Measurements from ENCODE around the gene HRAS. TPM values are rescaled to one million over a fixed set of nuclear protein-coding genes. Genes with fewer than 3 reads are reported as not detected.

The HRAS gene
- total and polyA plus RNA-seq, 7 donors = 43.6 to 76.2 (median 56.3) TPM

GRCh38 chr11:559712-560304 is 24.4 kb upstream of the HRAS start:
- DNase-seq = no peak
- TF ChIP-seq CTCF (IDR thresholded peaks at IDR 0.05) = no peak
- H3K36me3 ChIP-seq (ENCODE audit: insufficient read depth in 1 of 2, low read depth in 1 of 2) = no peaks in the 10 kb centered on the region
- intact Hi-C loops (cut with DNase I) = no loop called here
- H3K27ac ChIP-seq = no peak overlapping the region
- no peaks in the 10 kb centered on the region for H3K9me3 ChIP-seq
- 79 to 84% (median 81%) methylated on average over 18 of the region's 18 CpGs for WGBS, 3 donors
- peaks cover 0 to 30% (median 24%) of the 10 kb centered on the region in 3 donors for H3K27me3 ChIP-seq (ENCODE audit: insufficient read depth in 3 of 3, low read length in 2 of 3)
- peaks cover 11% of the 10 kb centered on the region for H3K4me1 ChIP-seq
- peak overlapping the region; percentile 82 for H3K4me3 ChIP-seq
- ATAC-seq = peak in 2 of 4 donors; percentile 3 to 19

GRCh38 chr11:559020-559620 is 23.7 kb upstream of the HRAS start:
- WGBS, 3 donors = 81 to 87% (median 86%) methylated on average over 14 to 15 of the region's 15 CpGs
- H3K36me3 ChIP-seq (ENCODE audit: insufficient read depth in 1 of 2, low read depth in 1 of 2) = no peaks in the 10 kb centered on the region
- intact Hi-C loops (cut with DNase I) = no loop called here
- TF ChIP-seq CTCF (IDR thresholded peaks at IDR 0.05) = no peak
- no peaks in the 10 kb centered on the region for H3K9me3 ChIP-seq
- H3K4me3 ChIP-seq = no peak overlapping the region
- H3K4me1 ChIP-seq = peaks cover 15% of the 10 kb centered on the region
- peaks cover 0 to 37% (median 29%) of the 10 kb centered on the region in 3 donors for H3K27me3 ChIP-seq (ENCODE audit: insufficient read depth in 3 of 3, low read length in 2 of 3)
- ATAC-seq (no peak), DNase-seq (no peak)
- no peak overlapping the region for H3K27ac ChIP-seq

GRCh38 chr11:558503-558902 is 23.1 kb upstream of the HRAS start:
- Histone ChIP-seq H3K9me3 (no peaks in the 10 kb centered on the region), H3K36me3 (ENCODE audit: insufficient read depth in 1 of 2, low read depth in 1 of 2) (no peaks in the 10 kb centered on the region), H3K27ac (no peak overlapping the region), H3K27me3 (ENCODE audit: insufficient read depth in 3 of 3, low read length in 2 of 3) (peaks cover 0 to 43% (median 31%) of the 10 kb centered on the region in 3 donors), H3K4me1 (peaks cover 15% of the 10 kb centered on the region), H3K4me3 (no peak overlapping the region)
- intact Hi-C loops (cut with DNase I) = no loop called here
- ATAC-seq (no peak), DNase-seq (no peak)
- no peak for TF ChIP-seq CTCF (IDR thresholded peaks at IDR 0.05)
- WGBS, 3 donors = 88 to 92% (median 89%) methylated on average over 12 to 20 of the region's 20 CpGs

- H3K4me3 ChIP-seq = no peak overlapping the region
- H3K27ac ChIP-seq = no peak overlapping the region
- ATAC-seq (no peak), DNase-seq (no peak)
- H3K36me3 ChIP-seq (ENCODE audit: insufficient read depth in 1 of 2, low read depth in 1 of 2) = no peaks in the 10 kb centered on the region
- WGBS, 3 donors = 80 to 86% (median 86%) methylated on average over 24 of the region's 24 CpGs
- intact Hi-C loops (cut with DNase I) = no loop called here
- H3K4me1 ChIP-seq = peaks cover 15% of the 10 kb centered on the region
- no peaks in the 10 kb centered on the region for H3K9me3 ChIP-seq
- H3K27me3 ChIP-seq (ENCODE audit: insufficient read depth in 3 of 3, low read length in 2 of 3) = peaks cover 0 to 52% (median 34%) of the 10 kb centered on the region in 3 donors
- no peak for TF ChIP-seq CTCF (IDR thresholded peaks at IDR 0.05)
Observed at GRCh38 chr11:557328-558132, 22.2 kb upstream of the HRAS start.
